ENCODE data around the gene GTPBP4.
"Not testable (repeated sequence)": the region's sequence is repeated elsewhere in the genome, so short reads cannot be mapped to it uniquely, and the experiment has no call there.

Gene GTPBP4

DNA sequence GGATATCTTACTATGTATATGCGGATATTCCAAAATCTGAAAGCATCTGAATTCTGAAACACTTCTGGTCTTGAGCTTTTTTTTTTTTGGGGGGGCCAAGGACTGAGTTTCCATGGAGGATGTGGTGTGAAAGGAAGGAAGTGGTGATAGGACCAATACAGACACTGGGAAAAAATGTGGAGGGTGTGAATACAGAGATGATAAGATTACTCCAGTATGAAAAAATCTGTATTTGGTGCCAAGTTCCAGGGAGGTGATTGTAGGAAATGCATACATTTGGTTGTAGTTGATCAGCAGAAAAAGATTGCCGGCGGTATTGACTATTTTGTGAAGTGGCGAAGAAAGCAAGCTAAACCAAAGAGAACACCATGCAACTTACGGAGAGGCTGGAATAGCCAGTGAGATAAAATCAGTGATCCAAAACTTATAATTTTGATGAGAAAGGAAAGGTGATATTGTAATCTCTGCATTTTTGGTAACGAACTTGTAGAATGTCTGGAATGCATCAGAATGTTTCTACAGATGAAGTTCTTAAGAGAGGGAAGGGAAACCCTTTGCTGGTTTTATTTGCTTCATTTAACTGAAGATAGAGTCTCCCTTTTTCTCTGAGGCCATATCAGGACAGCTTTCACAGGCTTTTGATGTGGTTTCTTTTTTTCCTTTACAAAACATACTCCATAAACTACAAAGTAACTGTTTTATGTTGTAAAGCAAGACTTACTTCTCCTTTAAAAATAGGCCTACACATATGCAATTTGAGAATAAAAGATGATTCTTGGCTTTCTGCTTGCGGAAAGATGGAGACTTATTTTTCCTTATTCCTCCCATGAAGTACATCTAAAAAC lies 73.9 kb downstream of the GTPBP4 start:
- DNase-seq, result no peak

GRCh38 chr10:1063232-1063865 lies 75.1 kb downstream of the GTPBP4 start:
- no peak for DNase-seq

- no peak for DNase-seq
These were observed 76.7 kb downstream of the GTPBP4 start for GRCh38 chr10:1064964-1065247.

DNA sequence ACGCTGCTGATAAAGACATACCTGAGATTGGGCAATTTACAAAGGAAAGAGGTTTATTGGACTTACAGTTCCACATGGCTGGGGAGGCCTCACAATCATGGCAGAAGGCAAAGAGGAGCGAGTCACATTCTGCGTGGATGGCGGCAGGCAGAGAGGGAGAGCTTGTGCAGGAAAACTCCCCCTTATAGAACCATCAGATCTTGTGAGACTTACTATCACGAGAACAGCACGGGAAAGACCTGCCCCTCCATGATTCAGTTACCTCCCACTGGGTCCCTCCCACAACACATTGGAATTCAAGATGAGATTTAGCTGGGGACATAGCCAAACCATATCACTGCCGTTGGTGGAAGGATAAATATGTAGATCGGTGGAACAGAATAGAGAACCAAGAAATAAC lies 78.5 kb downstream of the GTPBP4 start:
- DNase-seq, result not testable (repeated sequence)

- DNase-seq, result no peak
These were observed 80.4 kb downstream of the GTPBP4 start for GRCh38 chr10:1068380-1069361.

Data from T1000 (cell line).